22Rv1 (cell line): ENCODE measurements around the gene SH3RF3.

Source experiments
- CTCF ChIP-seq: fragments of 450-650 bp; IDR thresholded peaks from 2 replicates; pipeline ENCODE4 v1.5.1; 2017; ENCODE audit warnings: mild to moderate bottlenecking
- ZFX ChIP-seq: fragments of 450-650 bp; IDR thresholded peaks from 2 replicates; pipeline ENCODE4 v1.6.1; 2017; ENCODE audit warnings: antibody characterized with exemption, borderline replicate concordance

- TF ChIP-seq CTCF (no peak), ZFX (no peak)
Measured at GRCh38 chr2:109482361-109482861, 353.4 kb downstream of the SH3RF3 start.
